NCI-H1436 treated with DMSO at 0.1 percent for 48 hours (cell line): ENCODE data around the gene KPNA1.
"Not testable (repeated sequence)": the region's sequence is repeated elsewhere in the genome, so short reads cannot be mapped to it uniquely, and the experiment has no call there.

ENCODE experiments used
- DNase-seq: peaks from one replicate; lab custom pipeline; 2025; lab: John Stamatoyannopoulos, UW

KPNA1 gene

DNA sequence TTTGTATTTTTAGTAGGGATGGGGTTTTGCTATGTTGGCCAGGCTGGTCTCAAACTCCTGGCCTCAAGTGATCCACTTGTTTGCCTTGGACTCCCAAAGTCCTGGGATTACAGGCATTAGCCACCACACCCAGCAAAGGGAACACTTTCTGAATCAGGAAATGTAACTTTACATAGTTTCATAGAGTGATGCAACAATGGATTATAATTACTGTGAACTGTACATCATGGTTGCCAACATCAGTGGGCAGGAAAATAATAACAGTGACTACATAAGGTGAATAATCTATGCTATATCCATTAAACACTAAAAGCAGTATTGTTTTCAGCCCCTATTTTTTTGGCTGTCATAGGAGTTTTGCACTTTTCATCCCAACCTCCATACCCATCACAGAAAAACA is 5.0 kb upstream of the KPNA1 start:
- DNase-seq, result no peak

DNA sequence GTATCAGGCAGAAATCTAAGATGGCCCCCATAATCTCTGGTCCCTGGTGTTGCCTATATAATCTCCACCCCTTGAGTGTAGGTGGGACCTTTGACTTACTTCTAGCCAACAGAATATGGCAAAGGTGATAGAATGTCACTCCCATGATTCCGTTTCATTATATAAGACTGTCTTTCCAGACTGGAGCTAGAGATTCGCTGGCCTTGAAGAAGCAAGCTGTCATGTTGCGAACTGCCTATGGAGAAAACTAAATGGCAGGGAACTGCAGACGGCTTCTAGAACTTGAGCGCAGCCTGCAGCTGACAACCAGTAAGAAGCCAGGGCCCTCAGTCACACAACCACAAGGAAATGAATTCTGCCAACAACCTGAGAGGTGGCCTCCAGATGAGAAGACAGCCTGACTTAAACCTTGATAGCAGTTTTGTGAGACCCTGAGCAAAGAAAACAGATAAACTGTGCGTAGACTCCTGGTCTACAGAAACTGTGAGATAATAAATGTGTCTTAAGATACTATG is 2.2 kb upstream of the KPNA1 start:
- no peak for DNase-seq

DNA sequence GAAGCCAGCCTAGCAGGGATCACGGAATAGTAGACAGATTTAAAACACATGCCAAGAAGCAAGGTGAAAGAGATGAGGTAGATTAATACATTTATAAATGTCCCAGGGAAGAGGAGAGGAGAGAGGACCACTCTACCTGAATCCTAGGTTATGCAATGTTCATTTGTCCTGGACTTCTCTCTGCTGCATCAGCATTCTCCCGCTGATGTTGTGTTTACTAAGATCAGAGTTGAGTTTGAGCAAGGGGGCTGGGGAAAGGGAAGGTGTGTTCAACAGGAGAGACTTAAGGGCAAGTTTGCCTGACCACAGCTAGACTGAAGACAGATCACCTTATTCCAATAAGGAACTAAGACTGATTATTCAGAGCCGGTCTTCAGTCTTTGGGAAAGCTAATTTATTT is 1.1 kb upstream of the KPNA1 start:
- no peak for DNase-seq

DNA sequence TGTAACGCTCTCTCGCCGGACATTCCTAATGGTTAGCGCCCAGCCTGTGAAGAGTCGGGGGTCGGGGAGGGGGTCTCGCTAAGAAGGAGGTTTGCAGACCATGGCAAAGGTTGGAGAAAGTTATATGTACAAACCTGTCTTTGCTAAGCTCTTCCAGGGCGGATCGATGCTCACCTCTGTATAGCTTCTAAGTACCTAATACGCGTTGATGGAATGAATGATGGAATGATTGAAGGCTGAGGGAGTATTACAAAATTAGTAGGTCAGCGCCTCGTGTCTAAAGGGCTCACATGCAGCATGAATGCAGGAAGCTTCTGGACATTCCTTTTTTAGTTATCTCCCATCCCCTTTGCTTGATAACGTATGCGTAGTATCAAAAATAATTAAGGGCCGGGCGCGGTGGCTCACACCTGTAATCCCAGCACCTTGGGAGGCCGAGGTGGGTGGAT is 305 bp upstream of the KPNA1 start:
- no peak for DNase-seq

DNA sequence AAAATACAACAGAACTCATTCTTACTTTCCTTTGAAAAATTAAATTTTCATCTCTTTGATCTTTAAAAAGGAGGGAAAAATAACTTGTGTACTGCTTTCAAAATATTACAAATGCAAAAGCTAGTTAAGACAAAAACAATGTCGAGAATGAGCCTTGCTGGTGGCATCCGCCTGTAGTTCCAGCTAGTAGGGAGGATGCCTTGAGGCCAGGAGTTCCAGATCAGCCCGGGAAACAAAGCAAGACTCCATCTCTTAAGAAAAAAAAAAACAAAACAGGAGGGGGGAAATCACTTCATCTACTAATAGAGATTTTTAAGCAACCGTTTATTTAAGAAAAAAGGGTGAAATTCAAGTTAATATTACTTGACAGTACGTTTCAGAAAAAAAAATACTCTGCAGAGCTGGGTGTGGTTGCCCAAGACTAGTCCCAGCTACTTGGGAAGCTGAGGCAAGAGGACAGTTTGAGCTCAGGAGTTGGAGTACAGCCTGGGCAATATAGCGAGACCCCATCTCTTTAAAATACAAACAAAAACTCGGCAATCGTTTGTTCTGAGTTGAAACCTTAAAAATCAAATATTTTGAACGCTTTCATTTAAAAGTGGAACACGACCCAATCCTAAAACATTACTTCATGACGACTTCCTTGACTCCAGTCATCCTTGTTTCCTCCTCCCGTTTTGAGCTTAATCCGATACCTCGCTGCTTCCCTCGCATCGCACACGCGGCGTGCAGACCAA is 1.2 kb downstream of the KPNA1 start:
- peak; percentile 13 for DNase-seq

DNA sequence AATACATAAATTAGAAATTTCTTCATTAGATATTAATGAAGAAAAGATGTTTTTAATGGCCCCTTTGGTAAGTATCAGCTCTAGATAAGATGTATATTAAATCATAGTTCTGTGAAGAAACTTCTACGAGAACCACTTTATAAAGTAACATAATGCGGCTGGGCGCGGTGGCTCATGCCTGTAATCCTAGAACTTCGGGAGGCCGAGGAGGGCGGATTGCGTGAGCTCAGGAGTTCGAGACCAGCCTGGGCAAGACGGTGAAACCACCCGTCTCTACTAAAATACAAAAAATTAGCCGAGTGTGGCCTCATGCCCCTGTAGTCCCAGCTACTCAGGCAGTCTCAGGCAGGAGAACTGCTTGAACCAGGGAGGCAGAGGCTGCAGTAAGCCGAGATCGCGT is 2.5 kb downstream of the KPNA1 start:
- no peak for DNase-seq

DNA sequence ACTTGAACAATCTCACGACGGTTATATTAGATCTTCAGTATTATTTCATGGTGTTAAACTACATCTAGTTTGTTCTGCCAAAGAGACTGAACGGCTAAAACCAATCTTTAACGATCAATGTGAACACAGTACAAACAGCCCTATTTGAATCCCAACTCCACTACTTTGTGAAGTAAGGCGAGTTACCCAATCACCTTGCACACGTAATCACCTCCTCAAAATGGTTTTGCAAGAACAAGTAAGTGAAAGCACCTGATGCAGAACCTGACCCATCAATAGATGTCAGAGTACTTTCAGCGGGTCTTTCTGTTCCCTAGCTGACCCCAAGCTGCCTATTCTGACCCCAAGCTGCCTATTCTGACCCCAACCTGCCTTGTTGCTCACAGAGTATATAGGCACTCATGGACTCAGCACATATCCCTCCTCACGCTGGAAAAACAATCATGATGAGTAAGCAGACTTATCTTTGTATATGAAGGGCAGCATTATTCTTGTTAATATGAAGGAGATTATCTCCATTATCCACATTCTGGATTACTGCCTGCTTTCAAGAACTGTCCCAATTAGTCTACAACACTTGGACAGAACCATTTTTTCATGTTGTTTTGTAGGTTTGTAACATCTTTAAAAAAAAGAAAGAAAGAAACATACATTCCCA is 3.7 kb downstream of the KPNA1 start:
- DNase-seq, result no peak

DNA sequence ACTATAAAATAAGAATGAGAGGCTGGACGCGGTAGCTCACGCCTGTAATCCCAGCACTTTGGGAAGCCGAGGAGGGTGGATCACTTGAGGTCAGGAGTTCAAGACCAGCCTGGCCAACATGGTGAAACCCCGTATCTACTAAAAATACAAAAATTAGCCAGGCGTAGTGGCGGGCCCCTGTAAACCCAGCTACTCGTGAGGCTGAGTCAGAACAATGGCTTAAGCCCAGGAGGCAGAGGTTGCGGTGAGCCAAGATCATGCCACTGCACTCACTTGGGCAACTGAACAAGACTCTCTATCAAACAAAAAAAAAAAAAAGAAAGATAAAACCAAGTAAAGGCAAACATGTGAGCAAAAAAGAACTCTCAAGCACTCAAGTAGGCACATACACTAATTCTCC is 5.8 kb downstream of the KPNA1 start:
- not testable (repeated sequence) for DNase-seq

DNA sequence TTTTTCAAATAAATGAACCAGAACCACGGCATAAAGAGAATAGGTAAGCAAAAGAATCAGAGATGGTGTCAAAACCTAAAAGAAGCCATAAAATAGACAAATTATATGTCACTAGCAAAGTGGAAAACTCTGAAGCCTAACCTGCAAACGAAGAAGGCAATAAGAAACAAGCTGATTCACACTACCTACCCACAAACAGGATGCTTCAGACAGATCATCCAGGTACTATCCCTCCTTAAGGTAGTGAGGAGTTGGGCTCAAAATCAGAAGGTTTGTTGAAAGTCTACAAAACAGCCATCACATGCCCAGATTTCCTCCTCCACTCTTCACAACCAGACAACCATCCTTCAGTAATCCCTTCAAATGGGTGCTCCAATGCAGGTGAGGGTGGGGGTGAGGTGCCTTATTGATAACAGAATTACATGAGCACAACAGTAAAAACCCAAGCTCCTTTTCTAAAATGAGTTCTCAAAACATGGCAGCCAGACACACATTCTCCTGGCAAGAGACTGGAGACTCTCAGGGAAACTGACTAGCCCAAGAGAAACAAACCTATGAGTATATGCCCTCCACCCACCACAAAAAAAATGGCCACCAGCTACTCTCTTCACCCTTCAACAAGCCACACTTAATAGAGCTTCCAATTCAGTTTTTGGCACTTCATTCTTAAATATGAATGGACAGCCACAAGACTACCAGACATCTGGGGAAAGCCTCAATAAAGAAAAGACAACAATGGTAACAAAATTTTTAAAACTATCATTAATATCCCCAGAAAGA is 6.4 kb downstream of the KPNA1 start:
- no peak for DNase-seq

DNA sequence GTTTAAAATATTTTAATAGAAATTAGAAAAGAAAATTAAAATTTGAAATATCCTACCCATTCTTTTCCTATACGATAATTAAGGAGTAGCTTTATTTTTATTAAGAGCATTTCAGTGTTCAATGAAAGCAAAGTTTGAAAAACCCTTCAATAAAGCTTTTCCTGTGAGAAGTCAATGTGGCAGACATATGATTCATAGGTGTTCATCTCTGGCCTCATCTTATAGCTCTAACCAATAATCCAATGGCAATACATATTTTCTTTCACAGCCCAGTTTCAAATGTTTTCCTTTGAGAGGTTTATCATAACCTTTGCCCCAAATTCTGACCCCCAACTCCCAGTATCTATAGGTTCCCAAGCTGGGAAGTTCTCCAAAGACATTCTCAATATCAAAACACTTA is 8.3 kb downstream of the KPNA1 start:
- DNase-seq, result no peak

DNA sequence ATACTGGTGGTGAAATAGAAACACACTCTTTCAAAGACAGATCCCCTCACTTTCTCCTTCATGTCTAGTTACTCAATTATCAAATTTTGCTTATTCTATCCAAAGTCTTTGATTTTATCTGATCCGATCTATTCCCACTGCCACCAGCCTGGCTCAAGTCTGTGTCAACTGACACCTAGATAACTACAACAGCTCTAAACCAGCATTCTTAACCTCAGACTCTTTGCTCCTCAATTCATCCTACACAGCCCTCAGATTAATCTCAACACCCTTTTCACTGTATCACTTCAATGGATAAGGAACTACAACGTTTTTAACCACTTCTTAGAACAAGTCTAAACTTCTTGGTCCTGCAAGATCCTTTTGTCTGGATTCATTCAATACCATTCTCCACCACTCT is 9.1 kb downstream of the KPNA1 start:
- DNase-seq, result no peak

DNA sequence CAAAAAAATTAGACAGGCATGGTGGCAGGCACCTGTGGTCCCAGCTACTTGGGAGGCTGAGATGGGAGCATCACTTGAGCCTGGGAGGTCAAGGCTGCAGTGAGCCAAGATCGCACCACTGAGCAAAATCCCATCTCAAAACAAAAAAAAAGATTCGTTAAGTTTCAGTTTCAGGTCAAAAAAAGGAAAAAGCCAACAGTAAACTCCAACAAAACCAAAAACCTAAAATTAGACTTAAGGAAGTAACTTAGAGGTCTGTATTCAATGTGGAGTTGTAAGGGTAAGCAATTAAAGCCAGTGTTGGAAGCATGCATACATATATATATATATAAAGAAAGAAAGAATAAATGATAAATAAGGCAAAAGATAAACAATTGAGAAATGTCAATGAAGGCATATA is 11.8 kb downstream of the KPNA1 start:
- no peak for DNase-seq

DNA sequence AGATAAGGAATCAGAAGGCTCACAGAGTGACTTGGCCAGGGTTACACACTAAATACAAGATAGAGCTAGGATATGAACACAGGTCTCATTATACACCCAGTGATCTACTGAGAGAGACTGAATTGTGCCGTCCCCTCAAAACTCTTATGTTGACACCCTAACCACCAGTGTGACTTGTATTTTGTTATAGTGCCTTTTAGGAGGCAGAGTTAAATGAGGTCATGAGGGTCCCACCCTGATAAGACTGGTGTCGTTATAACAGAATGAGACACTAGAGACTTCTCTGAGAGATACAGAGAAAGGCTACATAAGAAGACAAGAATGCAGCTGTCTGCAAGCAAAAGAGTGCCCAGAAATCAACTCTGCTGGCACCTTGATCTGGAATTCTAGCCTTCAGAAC is 12.6 kb downstream of the KPNA1 start:
- no peak for DNase-seq

DNA sequence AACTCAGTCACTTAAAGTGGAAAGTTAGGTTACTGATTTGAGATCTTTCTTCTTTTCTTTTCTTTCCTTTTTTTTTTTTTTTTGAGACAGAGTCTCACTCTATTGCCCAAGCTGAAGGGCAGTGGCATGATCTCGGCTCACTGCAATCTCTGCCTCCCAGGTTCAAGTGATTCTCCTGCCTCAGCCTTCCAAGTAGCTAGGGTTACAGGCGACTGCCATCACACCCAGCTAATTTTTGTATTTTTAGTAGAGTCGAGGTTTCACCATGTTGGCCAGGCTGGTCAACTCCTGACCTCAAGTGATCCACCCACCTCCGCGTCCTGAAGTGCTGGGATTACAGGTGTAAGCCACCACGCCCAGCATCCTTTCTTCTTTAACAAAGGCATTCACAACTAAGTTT is 13.8 kb downstream of the KPNA1 start:
- DNase-seq, result not testable (repeated sequence)

DNA sequence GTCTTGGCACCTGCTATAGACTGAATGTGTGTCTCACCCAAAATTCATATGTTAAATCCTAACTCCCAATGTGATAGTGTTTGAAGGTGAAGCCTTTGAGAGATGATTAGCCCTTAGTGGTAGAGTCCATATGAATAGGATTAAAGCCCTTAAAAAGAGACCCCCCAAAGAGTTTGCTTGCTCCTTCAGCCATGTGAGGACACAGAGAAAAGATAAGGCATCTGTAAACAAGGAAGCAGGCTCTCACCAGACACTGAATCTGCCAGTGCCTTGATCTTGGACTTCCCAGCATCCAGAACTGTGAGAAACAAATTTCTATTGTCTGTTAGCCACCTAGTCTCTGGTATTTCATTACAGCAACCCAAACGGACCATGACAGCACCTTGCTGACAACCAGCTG is 16.6 kb downstream of the KPNA1 start:
- DNase-seq, result no peak

DNA sequence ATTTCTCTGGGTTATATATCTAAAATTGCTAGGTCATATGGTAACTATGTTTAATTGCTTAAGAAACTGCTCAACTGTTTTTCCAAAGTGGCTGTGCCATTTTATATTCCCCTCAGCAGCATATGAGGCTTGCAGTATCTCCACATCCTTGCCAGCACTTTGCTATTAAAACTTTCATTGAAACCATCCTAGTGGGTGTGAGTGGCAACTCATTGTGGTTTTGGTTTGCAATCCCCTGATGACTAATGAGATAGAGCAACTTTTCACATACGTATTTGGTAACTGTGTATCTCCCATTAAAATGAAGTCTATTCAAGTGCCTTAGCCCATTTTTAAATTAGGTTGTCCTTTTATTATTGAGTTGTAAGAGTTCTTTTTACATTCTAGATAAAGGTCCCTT is 17.3 kb downstream of the KPNA1 start:
- DNase-seq, result no peak

DNA sequence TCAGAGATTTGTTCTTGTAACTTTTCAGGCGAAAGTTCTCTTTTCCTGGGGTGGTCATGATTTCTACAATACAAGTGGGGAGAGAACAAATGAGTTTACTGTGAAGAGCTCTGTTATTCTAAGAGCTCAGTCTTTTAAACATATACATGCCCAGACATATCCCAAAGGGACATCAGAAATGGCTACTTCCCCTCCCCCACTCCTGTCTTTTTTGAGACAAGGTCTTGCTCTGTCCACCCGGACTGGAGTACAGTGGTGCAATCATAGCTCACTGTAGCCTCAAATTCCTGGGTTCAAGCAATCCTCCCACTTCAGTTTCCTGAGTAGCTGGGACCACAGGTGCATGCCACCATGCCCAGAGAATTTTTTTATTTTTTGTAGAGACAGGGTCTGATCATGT is 18.2 kb downstream of the KPNA1 start:
- no peak for DNase-seq

DNA sequence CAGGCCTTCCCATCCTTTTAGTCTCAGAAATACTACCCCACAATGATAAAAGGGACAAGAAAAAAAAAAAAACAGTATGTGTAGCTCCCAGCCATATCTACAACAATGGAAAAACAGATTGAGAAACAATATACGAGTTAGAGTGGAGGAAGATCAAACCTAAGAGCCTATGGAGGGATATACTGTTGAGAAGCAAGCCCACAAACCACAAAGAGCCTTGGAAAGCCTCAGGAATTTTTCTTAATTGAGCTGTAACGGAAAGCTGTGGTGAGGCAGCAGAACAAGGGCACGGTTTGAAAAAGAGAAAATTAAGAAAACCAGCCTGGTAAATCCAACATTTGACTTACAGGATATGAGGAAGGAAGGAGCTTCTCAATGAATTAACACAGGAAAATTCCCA is 21.4 kb downstream of the KPNA1 start:
- DNase-seq, result no peak

DNA sequence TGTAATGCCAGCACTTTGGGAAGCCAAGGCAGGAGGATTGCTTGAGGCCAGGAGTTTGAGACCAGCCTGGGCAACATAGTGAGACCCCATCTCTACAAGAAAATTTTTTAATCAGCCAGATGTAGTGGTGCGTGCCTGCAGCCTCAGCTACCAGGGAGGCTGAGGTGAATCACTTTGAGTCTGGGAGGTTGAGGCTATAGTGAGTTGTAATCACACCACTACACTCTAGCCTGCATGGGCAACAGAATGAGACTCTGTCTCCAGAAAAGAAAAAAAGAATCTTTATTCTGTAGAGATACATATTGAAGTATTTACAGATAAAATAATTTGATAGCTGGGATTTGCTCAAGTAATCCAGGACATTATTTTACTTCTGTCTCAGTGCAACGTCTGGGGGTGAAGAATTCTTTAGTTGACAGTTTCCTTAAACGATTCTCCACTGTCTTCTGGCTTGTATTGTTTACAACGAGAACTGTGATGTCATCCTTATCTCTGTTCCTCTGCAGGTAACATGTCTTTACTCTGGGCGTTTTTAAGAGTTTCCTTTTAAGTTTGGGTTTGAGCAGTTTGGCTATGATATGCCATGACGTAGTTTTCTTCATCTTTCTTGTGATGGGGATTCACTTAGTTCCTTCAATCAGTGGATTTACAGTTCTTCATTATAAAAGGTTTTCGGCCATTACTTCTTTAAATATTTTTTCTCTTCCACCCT is 26.3 kb downstream of the KPNA1 start:
- no peak for DNase-seq

DNA sequence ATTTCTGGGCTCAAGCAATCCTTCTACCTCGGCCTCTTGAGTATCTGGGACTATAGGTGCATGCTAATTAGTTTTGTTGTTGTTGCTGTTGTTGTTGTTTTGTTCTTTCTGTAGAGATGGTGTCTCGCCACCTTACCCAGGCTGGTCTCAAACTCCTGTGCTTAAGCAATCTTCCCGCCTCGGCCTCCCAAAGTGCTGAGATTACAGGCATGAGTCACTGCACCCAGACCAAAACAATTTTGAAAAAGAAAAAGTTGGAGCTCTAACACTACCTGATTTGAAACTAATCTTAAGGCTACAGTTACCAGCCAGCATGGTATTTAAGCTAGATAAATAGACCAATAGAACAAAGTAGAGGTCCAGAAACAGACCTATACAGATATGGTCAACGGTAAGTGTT is 29.8 kb downstream of the KPNA1 start:
- DNase-seq, result no peak

DNA sequence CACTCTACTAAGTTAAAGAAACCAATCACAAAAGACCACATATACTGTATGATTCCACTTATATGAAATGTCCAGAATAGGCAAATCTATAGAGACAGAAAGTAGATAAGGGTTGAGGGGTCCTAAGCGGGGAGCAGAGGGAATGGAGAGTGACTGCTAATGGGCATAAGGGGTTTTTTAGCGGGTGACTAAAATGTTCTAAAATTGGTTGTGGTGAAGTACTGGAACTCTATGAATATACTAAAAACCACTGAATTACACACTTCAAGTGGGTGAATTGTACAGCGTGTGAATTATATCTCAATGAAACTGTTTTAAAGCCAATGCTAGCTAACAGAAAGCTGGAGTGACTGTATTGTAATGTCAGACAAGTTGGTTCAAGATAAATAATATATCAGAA is 33.3 kb downstream of the KPNA1 start:
- no peak for DNase-seq

DNA sequence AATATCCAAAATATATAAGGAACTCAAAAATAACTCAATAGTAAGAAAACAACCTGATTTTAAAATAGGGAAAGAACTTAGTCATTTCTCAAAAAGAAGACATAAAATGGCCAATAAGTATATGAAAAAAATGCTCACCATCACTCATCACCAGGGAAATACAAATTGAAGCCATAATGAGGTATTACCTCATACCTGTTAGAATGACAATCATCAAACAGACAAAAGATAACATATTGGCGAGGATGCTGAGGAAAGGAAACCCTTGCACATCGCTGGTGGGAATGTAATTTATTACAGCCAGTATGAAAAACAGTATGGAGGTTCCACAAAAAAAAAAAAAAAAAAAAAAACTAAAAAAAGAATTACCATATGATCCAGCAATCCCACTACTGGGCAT is 38.2 kb downstream of the KPNA1 start:
- no peak for DNase-seq
